Keratinocyte (primary cell): Measurements from ENCODE around the gene SLC45A2. TPM values are rescaled to one million over a fixed set of nuclear protein-coding genes. Genes with fewer than 3 reads are reported as not detected.

Experiments
- DNase-seq: peaks from one replicate; pipeline ENCODE4 v3.0.0-alpha.2; 2011; ENCODE audit warnings: low read depth, missing footprints, low spot score
- FAIRE-seq: peaks from 2 replicates; lab custom pipeline; 2011; peaks lifted over from hg19 to GRCh38; lab: Jason Lieb, UNC
- H2AFZ ChIP-seq: 2 replicates; pipeline ENCODE4 v1.6.0; 2012; ENCODE audit warnings: low read length, control low read depth, inconsistent platforms; ENCODE audit not compliant: control insufficient read depth
- H3K27ac ChIP-seq: 2 replicates; pipeline ENCODE4 v1.5.1; 2011; ENCODE audit warnings: low read length; ENCODE audit not compliant: control insufficient read depth, insufficient read depth
- H3K27me3 ChIP-seq: 3 replicates; pipeline ENCODE4 v1.6.0; 2011; ENCODE audit warnings: low read length; ENCODE audit not compliant: control insufficient read depth, insufficient read depth; ENCODE audit errors: extremely low read depth
- H3K36me3 ChIP-seq, 2 experiments: 2 replicates in 1 of 2; 3 replicates in 1 of 2; pipeline ENCODE4 v1.5.1; 2011; ENCODE audit warnings: low read length in 2 of 2, mild to moderate bottlenecking in 1 of 2; ENCODE audit not compliant: control insufficient read depth in 2 of 2, insufficient read depth in 2 of 2; ENCODE audit errors: extremely low read depth in 1 of 2
- H3K4me1 ChIP-seq: 3 replicates; pipeline ENCODE4 v1.5.1; 2011; ENCODE audit warnings: low read length; ENCODE audit not compliant: control insufficient read depth, insufficient read depth; ENCODE audit errors: extremely low read depth
- H3K4me2 ChIP-seq: 3 replicates; pipeline ENCODE4 v1.6.0; 2011; ENCODE audit warnings: low read depth, low read length; ENCODE audit not compliant: control insufficient read depth, insufficient read depth; ENCODE audit errors: extremely low read depth
- H3K4me3 ChIP-seq, 3 experiments: fragments of 200-600 bp in 1 of 3; sonication (generic) in 1 of 3; 2 replicates in 2 of 3; 3 replicates in 1 of 3; pipeline ENCODE4 v1.5.1; 2011 to 2016; ENCODE audit warnings: low read length in 3 of 3, mild to moderate bottlenecking in 3 of 3, control low read depth in 2 of 3, inconsistent platforms in 1 of 3, low read depth in 1 of 3, mixed read lengths in 1 of 3, mixed run types in 1 of 3, moderate library complexity in 1 of 3; ENCODE audit not compliant: control insufficient read depth in 2 of 3, insufficient read depth in 2 of 3; ENCODE audit errors: extremely low read depth in 1 of 3
- H3K79me2 ChIP-seq: 2 replicates; pipeline ENCODE4 v1.6.0; 2012; ENCODE audit warnings: low read length; ENCODE audit not compliant: control insufficient read depth, insufficient read depth
- H3K9ac ChIP-seq: 3 replicates; pipeline ENCODE4 v1.6.0; 2011; ENCODE audit warnings: low read length; ENCODE audit not compliant: control insufficient read depth, insufficient read depth; ENCODE audit errors: extremely low read depth
- H3K9me1 ChIP-seq: 3 replicates; pipeline ENCODE4 v1.6.0; 2011; ENCODE audit warnings: low read length; ENCODE audit not compliant: control insufficient read depth, insufficient read depth; ENCODE audit errors: extremely low read depth
- H3K9me3 ChIP-seq: 2 replicates; pipeline ENCODE4 v1.5.1; 2012; ENCODE audit warnings: low read depth, low read length; ENCODE audit not compliant: control insufficient read depth
- H4K20me1 ChIP-seq: 3 replicates; pipeline ENCODE4 v1.6.0; 2011; ENCODE audit warnings: low read length; ENCODE audit not compliant: control insufficient read depth, insufficient read depth; ENCODE audit errors: extremely low read depth
- EZH2 ChIP-seq: IDR thresholded peaks from one replicate; pipeline ENCODE4 v1.6.1; 2012; ENCODE audit warnings: inconsistent platforms, mild to moderate bottlenecking, low read length, moderate library complexity
- dilution Hi-C: fragments of 300-500 bp; cut with MboI; formaldehyde crosslinking; loops from one replicate; pipeline ENCODE4 v1.7.0; 2020; ENCODE audit warnings: low sequenced_read_pairs; ENCODE audit not compliant: extremely low pct_ligation_motif_present
- polyA plus RNA-seq, 5 experiments: library from polyadenylated mRNA; depleted of rRNA in 3 of 5; stranded (reverse) in 3 of 5; stranded (forward) in 1 of 5; unstranded in 1 of 5; fragments of >200 nt; gene quantifications; 1 replicate in 1 of 5; 2 replicates in 3 of 5; 3 replicates in 1 of 5; pipeline versions ENCODE4 v1.2.1 to v1.2.3, GENCODE V29; 2011 to 2012; ENCODE audit warnings: missing spikeins in 2 of 5, low read depth in 1 of 5, low replicate concordance in 1 of 5
- TF ChIP-seq, protein P1 (sequence below), 3 experiments: IDR thresholded peaks in 1 of 3; conservative IDR thresholded peaks in 1 of 3; optimal IDR thresholded peaks in 1 of 3; 2 replicates in 2 of 3; 3 replicates in 1 of 3; pipeline versions ENCODE3 to v1.5.1; 2011; ENCODE audit warnings: low read length in 3 of 3, mild to moderate bottlenecking in 3 of 3, moderate library complexity in 2 of 3, control low read depth in 1 of 3, inconsistent platforms in 1 of 3; ENCODE audit not compliant: insufficient read depth in 2 of 3; ENCODE audit errors: extremely low read depth in 1 of 3

The SLC45A2 gene
- polyA plus RNA-seq, 1 donor (not counting 4 experiments of a cell fraction or from before 2014, with no cell fraction given): 0.04 TPM

DNA sequence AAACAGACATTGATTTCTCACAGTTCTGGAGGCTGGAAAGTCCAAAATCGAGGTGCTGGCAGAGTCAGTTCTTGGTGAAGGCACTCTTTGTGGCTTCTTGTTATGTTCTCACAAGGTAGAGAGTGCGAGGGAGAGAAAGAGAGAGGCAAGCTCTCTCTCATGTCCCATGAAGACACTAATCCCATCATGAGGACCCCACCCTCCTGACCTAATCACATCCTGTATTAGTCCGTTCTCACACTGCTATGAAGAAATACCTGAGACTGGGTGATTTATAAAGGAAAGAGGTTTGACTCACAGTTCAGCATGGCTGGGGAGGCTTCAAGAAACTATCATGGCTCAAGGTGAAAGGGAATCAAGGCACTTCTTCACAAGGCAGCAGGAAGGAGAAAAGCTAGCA lies 29.1 kb upstream of the SLC45A2 start:
- no peak overlapping the region for H3K4me2 ChIP-seq
- H4K20me1 ChIP-seq: no peaks in the 10 kb centered on the region
- H3K4me3 ChIP-seq: no peak overlapping the region
- H3K9me3 ChIP-seq: no peaks in the 10 kb centered on the region
- dilution Hi-C loops: no loop called here
- peaks cover 12% of the 10 kb centered on the region for H3K4me1 ChIP-seq
- no peaks in the 10 kb centered on the region for H3K9me1 ChIP-seq
- H3K36me3 ChIP-seq: no peaks in the 10 kb centered on the region
- no peak for TF ChIP-seq EZH2
- TF ChIP-seq, protein P1, sequence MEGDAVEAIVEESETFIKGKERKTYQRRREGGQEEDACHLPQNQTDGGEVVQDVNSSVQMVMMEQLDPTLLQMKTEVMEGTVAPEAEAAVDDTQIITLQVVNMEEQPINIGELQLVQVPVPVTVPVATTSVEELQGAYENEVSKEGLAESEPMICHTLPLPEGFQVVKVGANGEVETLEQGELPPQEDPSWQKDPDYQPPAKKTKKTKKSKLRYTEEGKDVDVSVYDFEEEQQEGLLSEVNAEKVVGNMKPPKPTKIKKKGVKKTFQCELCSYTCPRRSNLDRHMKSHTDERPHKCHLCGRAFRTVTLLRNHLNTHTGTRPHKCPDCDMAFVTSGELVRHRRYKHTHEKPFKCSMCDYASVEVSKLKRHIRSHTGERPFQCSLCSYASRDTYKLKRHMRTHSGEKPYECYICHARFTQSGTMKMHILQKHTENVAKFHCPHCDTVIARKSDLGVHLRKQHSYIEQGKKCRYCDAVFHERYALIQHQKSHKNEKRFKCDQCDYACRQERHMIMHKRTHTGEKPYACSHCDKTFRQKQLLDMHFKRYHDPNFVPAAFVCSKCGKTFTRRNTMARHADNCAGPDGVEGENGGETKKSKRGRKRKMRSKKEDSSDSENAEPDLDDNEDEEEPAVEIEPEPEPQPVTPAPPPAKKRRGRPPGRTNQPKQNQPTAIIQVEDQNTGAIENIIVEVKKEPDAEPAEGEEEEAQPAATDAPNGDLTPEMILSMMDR (optimal IDR thresholded peaks at IDR 0.05 in 1 of 3, IDR thresholded peaks at IDR 0.05 in 1 of 3, conservative IDR thresholded peaks at IDR 0.05 in 1 of 3; ENCODE audit: extremely low read depth in 1 of 3, insufficient read depth in 2 of 3, low read length in 3 of 3): no peak
- H3K9ac ChIP-seq: no peak overlapping the region
- no peaks in the 10 kb centered on the region for H3K27me3 ChIP-seq
- FAIRE-seq (no peak), DNase-seq (no peak)
- H2AFZ ChIP-seq: no peak overlapping the region
- no peaks in the 10 kb centered on the region for H3K79me2 ChIP-seq
- H3K27ac ChIP-seq: no peak overlapping the region

DNA sequence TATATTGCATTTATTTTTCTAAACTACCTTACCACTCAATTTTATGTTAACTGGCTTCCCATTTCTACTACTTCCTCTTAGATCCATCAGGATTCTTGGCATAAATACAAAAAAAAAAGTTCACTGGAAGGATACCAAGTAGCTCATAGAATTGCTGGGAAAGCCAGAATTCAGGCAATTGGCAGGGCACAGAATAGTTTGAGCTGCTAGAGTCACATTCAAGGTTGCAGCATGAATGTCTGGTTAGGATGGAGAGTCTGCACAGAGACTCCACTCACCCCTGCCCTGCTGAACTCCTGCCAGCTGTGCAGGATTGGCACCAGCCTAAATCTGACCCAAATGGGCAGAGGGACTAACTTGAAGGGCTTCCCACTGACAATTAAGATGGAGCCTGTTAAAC lies 28.3 kb upstream of the SLC45A2 start:
- H3K27me3 ChIP-seq: no peaks in the 10 kb centered on the region
- no peaks in the 10 kb centered on the region for H4K20me1 ChIP-seq
- no peaks in the 10 kb centered on the region for H3K79me2 ChIP-seq
- H3K4me2 ChIP-seq: no peak overlapping the region
- H3K36me3 ChIP-seq: no peaks in the 10 kb centered on the region
- no peak overlapping the region for H2AFZ ChIP-seq
- peaks cover 12% of the 10 kb centered on the region for H3K4me1 ChIP-seq
- dilution Hi-C loops: no loop called here
- H3K4me3 ChIP-seq: no peak overlapping the region
- H3K27ac ChIP-seq: no peak overlapping the region
- TF ChIP-seq, protein P1 (optimal IDR thresholded peaks at IDR 0.05 in 1 of 3, IDR thresholded peaks at IDR 0.05 in 1 of 3, conservative IDR thresholded peaks at IDR 0.05 in 1 of 3; ENCODE audit: extremely low read depth in 1 of 3, insufficient read depth in 2 of 3, low read length in 3 of 3): no peak
- TF ChIP-seq EZH2: no peak
- H3K9me1 ChIP-seq: no peaks in the 10 kb centered on the region
- no peaks in the 10 kb centered on the region for H3K9me3 ChIP-seq
- H3K9ac ChIP-seq: no peak overlapping the region
- FAIRE-seq: no peak
- DNase-seq: no peak
